Hematopoietic multipotent progenitor cell treated with erythropoietin and hydrocortisone succinate and interleukin-3 and kit ligand, for 8 days (in vitro differentiated cells): Measurements from ENCODE around the gene TAGLN2.

ENCODE experiments used
- DNase-seq: peaks from one replicate; pipeline ENCODE4 v3.0.0-alpha.2; 2015

Gene TAGLN2

DNA sequence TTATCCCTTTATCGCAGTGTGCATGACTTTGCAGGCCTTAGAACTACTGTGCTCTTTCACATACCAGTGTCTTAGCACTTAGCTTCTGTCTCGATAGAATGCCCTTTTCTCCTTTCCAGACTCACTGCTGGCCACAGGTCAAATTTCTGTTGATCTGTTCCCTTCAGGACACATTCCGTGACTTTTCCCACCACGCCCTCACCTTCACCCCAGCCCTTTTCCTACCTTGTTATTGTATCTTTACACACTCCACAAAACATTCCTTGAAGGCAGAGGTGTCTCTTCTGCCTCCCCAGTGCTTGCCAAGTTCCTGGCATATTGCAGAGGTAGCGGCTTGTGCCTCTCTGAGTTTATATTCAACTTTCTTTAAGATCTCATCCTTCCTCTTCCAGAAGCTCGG lies 23.8 kb upstream of the TAGLN2 start:
- no peak for DNase-seq

DNA sequence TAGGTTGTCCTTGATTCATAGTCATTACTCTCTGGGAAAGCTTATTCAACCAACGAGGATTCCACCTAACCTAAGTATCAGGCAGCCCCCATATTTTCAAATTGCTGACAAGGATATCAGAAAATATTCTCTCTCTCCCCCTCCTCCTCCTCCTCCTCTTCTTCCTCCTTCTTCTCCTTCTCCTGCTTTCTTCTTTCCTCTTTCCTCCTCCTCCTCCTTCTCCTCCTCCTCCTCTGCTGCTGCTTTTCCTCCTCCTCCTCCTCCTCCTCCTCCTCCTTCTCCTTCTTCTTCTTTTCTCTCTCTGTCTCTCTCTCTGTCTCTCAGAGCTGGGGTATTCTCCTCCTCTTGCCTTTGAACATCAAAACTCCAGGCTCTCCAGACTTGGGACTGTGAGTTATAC lies 22.6 kb upstream of the TAGLN2 start:
- DNase-seq: no peak

DNA sequence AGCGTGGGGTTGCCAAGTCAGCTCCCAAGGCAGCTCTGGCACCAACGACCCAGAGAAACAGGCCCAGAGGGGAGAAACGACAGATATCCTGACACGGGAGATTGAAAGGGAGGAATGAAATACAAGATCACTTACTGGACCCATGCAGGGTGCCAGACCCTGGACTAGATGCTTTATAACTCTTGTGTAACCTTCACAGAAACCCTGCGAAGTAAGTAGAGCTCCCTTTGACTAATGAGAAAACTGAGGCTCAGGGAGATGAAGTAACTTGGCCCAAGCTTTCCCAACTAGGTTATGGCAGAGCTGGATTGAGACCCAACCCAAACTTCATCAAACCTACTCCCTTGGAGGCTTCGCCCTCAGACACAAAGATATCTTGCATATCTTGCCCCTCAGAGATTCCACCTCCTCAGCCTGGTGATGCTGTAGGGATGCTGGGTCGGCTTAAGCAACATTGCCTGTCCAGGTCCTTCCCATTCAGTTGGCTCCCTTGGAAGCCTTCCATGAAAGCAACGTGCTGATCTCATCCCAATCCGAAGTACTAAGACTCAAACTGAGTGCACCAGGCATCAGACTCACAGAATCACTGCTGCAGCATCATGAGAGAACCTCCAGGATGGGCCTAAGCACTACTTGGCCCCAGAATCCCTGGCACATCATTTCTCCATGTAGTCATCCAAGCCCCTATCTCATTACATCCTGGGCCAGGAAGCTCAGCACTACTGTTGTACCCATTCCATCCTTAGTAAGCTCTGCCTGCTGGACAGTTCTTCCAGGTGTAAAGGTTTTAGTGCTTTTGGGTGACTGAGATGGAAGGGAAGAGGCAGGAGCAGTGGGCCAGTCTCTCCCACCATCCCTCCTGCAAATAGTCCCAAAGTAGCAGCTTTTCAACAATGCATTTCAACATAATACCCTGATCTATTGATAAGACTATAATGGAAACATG lies 21.2 kb upstream of the TAGLN2 start:
- DNase-seq: no peak

DNA sequence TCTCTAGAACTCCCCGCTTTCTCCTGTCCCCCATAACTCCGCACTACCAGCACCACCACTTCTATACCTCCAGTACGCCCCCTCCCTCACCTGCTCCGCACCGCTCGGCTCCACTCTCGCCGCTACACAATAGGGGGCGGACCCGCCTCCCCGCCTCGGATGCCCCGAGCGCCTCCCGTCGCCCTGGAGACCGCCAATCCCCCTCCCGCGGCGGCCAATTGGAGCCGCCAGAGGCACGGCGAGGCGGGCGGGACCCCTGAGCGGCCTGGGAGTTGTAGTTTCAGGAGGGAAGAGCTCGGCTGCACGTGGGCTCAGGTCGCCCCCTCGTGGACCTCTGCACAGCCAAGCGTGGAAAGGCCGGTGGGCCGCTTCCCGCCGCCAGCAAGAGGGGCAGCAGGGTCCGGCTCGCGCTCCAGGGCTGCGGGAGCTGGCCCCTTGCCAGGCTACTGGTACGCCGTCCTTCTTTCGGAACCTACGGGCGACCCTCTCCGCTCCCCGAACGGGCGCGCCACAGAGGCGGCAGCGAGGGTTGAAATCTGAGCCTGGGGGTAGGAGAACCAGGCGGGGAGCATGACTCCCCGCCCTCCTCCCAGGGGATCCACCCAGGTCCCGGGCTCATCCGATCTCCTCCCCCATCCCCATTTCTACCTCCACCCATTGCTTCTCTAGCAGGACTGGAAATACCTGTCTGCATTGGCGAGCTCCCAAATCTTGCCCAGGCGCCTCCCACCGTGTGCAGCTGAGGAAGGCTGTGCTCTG lies 20.4 kb upstream of the TAGLN2 start, which contains the start of gene IGSF9:
TSS of gene IGSF9 (minus strand) at position 131 of the 759 bp plus-strand sequence. CDS start 2,159 bp downstream, outside the sequence.
- DNase-seq: peak; percentile 80

DNA sequence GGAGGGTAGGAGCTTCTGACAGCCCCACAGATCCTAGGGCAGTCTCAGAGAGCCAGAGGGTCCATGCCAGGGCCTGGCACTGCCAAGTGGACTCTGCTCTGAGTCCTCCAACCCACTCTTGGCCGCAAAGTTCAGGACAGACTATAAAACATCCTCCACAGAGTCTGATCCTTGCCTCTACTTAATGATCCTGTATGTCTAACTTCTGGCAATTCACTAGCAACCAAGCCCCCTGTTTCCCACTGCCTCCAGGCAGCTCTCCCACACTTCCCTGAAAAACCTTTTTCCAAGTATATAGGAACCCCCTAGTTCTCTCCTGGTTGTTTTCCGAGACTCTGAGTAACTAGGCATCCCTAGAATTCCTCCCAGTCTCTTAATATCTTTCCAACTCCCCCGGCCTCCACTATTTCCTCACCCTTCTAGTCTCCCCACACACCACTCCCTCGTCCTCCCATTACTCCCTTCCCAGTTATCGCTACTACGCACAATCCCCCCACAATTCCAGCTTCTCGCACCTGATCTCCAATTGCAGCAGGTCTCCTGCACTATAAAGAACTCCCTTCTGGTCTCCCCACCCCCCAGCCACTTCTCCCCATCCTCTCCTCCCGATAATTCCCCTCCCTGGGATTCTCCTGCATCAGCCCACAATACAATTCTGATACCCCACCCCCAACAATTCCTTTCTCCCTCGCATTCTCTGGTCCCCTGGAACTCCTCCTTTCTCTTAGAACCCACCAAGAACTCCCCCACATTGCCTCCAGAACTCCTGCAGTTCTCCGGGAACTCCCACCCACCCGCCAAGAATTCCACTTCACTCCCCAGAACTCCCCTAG lies 19.5 kb upstream of the TAGLN2 start:
- DNase-seq: no peak

DNA sequence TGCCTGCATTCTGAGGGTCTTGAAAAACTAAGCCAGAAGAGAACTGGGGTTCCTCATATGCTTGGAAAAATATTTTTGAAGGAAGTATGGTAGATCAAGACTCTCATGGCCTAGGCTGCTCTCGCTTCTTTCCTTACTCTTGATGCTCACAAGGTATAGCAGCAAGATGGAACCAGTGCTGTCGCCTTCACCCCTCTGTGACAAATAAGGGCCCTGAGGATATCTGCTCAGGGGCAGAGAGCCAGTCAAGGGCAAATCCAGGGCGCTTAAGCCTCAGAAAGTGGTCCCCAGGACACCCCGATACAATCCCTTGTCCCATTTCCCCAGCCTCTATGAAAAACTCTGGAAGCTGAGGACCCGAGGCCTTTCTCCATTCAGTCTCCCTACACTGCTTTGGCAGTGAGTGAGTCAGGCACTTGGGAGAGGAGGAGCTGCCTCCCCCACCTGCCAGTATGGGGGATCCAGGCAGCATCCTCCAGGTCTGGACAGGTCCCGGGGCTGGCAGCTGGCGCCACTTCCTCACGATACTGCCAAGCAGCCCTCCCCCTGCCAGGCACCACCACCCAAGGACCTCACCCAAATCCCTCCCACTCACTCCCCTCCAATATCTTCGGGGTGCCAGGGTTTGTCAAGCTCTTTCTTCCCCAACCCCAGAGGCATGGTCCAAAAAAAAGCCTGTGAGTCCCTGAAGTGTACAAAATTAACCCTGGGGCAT lies 18.8 kb upstream of the TAGLN2 start:
- no peak for DNase-seq

DNA sequence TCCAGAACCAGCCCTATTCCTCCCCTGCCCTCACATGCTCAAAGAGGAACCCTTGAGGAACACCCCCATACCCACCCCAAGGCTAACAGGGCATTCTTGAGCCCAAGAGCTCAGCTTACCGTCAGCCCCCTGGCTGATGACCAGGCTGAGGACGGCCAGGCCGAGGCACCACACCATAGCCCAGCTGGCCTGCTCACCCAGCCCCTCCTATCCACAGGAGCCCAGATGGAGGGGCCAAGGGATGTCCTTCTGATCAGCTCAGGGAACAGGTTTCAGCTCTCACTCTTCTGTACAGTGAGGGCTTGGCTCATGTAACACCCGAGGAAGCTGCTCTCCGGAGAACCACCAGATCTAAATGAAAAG lies 18.0 kb upstream of the TAGLN2 start:
- no peak for DNase-seq

DNA sequence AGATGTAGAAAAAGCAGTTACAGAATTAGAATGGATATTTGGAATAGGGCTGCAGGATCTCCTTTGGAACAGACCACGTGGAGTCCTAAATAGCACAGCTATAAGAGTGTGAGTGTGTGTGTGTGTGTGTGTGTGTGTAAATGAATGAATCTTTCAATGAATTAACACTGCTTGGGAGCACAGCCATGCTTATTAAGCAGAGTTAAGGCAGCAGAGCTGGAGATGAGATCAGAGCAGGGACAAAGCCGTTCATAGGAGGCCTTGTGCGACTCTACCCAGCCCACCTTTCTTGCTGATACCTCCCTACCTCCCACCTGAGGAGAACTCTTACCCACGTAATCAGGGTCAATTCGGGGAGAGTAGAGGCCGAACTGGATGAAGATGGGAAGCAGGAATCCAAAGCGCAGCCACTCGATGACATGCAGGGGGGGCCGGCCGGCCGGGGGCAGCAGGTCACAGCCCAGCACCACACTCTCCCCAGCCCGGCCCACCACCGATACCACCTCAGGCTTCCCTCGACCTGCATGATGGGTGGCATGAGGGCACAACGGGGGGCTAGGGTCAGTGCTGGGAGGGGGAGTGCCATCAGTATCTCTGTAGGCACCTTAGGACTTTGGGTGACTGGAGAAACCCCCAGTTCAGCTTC lies 17.4 kb upstream of the TAGLN2 start:
- DNase-seq: no peak

DNA sequence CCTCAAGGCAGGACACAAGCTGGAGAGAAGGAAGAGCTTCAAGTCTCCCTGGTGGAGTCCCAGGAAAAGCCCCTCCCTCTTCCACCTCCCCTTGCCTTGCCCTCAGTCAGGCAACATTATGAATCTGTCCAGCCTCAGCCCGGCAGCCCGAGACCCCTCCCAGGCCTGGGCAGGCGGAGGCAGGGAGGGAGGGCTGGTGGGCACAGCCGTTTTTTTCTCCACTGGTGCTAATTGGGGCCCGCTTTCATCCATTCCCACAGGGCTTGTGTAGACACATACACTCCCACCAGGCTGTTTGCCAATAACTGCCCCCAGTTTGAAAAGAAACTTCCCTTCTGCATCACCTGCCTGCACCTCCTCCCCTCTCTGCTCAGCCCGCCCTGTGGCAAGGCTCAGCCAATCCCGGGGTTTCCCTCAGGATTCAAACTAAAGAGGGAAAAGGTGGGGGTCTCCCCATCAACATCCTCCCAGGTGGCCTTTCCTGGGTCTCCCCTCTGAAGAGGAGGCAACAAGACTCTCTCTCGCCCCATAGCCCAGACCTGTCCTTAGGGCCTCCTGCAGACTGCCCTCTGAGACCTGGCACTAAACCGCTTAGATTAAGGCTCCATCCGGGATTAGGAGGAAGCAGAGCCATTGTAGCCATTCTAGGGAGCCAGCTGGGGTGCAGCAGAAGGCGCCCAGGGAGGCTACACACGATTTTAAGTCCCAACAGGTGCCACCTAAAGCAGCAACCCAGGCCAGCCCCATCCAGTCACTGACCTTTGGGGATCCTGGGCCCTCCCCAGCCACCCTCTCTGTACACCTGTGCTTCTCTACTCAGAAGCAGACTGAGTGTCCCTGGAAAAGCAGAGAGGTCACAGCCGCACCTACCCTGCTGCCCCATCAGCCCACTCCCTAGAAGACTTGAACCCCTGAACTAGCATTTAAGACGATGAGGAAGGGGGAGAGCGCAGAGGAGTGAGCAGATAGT lies 16.6 kb upstream of the TAGLN2 start:
- DNase-seq: no peak

DNA sequence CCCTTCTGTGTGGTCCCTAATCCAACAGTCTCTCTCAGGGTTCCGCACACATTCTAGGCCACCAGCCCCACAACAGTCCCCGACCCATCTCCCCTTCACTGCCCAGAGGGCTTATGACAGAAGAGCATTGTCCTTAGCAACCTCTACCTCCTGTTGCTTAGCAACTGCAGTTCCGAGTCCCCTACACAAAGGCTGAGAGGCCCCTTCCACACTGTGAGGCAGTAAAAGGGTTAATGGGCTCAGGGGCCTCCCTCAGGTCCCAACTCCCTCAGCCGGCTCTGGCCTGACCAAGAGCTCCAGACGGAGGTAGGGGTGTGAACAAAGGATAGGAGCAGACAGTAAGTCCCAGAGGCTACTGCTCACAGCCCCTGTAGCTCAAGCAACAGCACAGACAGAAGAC lies 15.8 kb upstream of the TAGLN2 start:
- no peak for DNase-seq

DNA sequence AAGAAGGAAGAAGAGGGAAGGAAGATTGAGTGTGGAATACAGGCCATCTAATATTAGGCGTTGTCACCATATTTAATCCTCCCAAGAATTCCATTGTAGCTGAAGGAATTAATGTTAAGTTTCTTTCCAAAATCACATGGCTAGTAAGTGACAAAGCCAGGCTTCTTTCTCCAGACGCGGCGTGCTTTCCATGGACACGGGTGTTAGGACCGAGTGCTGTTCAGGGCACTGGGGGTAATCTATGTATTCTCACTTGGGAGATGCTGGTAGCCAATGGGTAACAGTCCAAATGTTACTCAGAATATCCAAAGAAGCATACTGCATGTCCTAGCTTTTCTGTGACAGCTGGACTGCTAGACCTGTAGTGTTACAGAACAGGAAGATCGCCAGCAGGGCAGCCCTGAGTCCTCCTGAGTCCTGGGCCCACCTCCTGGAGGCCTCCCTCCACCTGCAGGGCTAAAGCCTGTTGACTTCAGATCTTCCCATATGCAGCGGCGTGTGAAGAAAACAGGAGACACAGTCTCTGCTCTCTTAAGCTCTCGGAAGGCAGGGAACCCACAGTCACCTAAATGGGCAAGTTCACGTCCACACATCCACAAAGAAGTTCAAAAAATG lies 14.8 kb upstream of the TAGLN2 start:
- DNase-seq: no peak

DNA sequence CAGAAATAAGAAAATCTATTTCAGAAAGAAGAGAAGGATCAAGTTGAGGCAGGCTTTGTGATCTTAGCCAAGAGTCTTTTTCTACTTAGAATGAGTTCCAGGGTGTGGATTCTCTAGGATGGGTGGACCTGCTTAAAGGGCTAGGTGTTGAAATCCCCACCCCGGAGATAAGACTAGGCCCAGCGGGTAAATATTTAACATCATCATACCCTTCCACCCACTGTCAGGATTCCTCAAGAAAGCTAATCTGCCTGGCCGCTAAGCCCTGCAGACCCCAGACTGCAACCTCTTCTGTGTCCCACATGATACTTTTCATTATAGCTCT lies 14.3 kb upstream of the TAGLN2 start:
- DNase-seq: no peak

DNA sequence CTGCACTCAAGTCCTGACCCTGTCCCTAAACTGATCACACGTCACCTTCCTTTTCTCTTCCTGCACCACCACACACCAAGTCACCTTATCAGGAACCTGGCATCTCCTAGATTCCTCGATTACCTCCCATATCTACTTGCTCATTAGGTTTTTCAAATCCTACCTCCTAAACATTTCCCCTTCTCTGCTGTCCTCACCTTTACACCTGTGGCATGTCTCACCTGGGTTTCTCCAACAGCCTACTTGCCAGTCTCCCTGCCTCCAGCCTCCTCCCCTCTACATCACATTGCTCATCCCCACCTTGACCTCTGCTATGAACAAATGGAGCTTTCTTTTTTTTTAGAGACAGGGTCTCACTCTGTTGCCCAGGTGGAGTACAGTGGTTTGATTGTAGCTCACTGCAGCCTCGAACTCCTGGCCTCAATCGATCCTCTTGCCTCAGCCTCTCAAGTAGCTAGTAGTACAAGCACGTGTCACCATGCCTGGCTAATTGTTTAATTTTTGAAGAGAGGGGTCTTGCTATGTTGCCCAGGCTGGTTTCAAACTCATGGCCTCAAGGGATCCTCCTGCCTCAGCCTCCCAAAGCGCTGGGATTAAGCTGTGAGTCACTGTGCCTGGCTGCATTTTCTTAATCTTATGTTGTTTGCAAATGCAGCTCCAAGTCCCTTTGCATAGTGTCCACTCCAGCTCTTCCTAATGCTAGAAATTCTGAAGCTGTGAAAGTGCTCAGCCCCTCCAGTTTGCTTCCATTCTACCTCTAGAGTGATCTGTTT lies 13.8 kb upstream of the TAGLN2 start:
- no peak for DNase-seq

DNA sequence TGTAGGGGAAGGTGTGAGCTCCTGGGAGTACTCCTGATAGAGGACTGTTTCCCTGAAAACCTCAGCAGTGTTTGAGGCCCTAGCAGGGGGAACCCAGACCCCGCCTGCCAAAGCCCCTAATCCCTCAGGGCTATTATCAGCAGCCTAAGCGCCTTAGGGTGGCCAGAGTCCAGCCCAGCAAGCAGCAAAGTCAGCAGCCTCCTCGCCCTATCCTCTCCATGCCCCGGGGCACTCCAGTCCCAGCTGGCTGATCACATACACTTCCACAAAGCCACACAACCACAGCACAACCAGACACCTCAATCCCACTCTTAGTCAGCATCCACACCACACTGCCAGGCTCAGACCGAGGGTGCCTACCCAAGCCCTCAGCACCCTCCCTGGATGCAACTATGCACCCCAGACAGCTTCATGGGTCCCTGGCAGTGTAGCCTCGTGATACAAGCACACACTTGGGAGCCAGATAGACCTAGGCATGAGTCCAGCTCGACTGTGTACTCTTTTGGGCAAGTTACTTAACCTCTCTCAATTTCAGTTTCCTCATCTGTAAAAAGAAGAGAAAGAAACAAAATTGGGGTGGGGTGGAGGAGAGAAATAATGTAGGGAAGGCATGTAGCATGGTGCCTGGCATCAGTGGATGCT lies 13.0 kb upstream of the TAGLN2 start:
- DNase-seq: no peak

DNA sequence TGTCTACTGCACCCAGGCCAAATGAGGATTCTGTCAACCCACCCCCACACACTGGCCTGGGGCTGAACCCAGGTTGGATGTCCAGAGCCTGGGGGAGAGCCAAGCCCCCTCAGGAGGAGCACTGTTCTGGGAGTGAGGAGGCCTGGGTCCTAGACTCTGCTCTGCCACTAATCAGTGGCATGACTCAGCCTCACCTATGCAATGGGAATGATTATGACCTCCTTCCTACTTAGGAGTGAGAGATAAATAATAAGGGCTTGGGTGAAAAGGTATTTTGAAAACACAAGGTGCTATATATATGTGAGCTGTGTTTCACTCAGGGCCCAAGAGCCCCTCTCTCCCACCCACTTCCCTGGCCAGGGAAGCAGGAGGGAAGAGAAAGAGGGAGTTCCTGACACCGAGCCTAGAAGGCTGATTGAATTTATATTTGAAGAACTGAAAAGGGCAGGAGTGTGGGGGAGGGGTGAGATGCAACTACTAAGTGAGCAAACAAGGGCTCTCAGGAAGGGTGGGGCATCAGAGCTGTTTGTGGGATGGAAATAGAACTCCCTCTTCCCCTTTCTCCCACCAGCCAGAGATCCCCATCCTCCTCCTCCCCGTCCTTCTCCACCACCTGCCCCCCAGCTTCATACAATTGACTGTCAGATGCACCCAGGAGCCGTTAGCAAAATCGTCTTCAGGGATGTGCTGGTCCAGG lies 11.9 kb upstream of the TAGLN2 start:
- peak; percentile 51 for DNase-seq

DNA sequence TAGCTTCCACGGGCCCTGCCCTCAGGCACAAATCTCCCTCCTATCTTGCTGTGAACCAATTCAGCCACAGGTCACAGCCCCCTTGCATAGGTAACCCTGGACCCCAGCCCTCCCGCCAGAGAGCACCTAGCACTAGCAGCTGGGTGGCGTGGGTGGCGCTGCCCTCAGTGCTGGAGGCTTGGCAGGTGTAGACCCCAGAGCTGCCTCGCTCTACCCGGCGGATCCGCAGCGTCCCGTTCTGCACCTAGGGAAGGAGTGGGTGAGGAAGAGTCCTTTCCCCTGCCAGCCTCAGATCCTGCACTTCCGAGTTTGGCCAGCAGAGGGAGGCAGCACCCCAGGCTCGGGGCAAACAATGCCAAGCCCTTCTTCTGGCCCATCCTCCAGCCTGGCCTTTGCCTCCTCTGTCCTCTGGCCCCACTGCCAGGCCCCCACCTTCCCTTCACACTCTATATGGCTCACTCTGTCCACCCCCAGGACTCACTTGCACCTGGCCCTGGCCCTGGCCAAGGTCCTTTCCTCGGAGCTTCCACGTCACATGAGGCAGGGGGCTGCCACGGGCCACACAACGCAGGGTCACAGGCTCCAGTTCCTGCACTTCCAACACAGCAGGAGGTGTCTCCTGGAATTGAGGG lies 11.1 kb upstream of the TAGLN2 start:
- DNase-seq: peak; percentile 79

DNA sequence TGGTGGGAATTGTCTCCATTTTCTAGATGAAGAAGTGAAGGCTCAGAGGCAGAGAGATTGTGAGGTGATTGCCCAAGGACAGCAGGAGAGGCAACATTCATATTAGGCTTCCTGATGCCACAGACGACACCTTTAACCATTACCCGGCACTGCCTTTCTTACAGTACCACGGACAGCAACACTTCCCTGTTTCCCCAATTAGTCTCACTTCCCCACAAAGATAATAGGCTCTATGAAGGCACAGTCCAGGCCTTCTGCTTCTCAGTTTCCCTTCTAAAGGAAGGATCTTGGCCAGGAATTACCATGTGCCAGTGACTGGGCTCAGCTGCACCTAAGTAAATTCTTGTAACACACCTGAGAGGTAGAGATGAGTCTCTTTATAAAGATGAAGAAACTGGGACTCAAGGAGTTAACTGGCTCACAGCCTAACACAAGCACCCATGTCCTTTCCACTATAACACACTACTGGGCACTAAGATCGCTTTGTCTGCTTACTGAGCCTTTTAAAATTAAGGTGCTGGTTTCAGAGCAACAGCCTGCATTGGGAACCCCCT lies 10.5 kb upstream of the TAGLN2 start:
- peak; percentile 30 for DNase-seq

DNA sequence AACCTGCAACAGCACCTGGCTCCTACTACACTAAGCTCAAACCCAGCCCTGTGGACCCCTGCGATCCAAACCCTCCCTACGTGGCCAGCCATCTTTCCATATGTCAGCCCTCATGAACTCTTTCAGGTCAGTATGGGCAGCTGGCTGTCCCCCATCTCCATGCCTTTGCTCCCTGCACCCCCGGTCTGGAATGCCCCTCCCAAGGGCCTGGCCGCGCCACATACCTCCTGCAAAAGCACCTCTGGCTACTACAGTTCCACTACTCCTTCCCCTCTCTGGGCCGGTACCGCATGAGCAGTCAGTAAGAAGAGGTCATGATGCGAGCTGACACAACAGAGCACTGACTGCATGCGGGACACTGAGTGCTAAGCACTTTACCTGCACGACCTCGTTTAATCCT lies 10.0 kb upstream of the TAGLN2 start:
- DNase-seq: no peak
